B cell (primary cell): ENCODE measurements around the gene FLVCR1. TPM values are rescaled to one million over a fixed set of nuclear protein-coding genes. Genes with fewer than 3 reads are reported as not detected.

Source experiments
- ATAC-seq: fragments of 200-7000 bp; cut with Tn5 transposase; one replicate; pipeline ENCODE4 v1.10.0; 2021; ENCODE audit warnings: low read depth, mild to moderate bottlenecking, moderate number of reproducible peaks, moderate library complexity
- CTCF ChIA-PET: fragments of 350-600 bp; sonication (Branson Sonifier 250); formaldehyde crosslinking; loops from one replicate; lab custom pipeline; 2021; ENCODE audit warnings: antibody characterized with exemption, inconsistent platforms; lab: Charles Lee
- POLR2A ChIA-PET: fragments of 350-600 bp; sonication (Branson Sonifier 250); formaldehyde crosslinking; loops from one replicate; lab custom pipeline; 2021; ENCODE audit warnings: antibody characterized with exemption; lab: Charles Lee
- DNase-seq: peaks from one replicate; pipeline ENCODE4 v3.0.0; 2013
- H2AFZ ChIP-seq: 2 replicates; pipeline ENCODE4 v1.6.1; 2012; ENCODE audit warnings: mild to moderate bottlenecking, low read depth, low read length; ENCODE audit not compliant: insufficient read depth, poor library complexity, severe bottlenecking
- H3K27ac ChIP-seq, 2 donors: 1 replicate in 1 of 2; 2 replicates in 1 of 2; pipeline ENCODE4 v1.5.1; 2012 to 2013; ENCODE audit warnings: low read length in 2 of 2, mild to moderate bottlenecking in 2 of 2, moderate library complexity in 1 of 2
- H3K27me3 ChIP-seq, 4 experiments: fragments of 200-600 bp in 1 of 4; sonication (generic) in 1 of 4; replicated peaks in 1 of 4; 1 replicate in 2 of 4; 2 replicates in 2 of 4; pipeline versions ENCODE4 v1.6.1 to v1.7.0; 2013 to 2016; ENCODE audit warnings: low read length in 3 of 4, mild to moderate bottlenecking in 2 of 4, mixed read lengths in 1 of 4, moderate library complexity in 1 of 4; ENCODE audit not compliant: insufficient read depth in 4 of 4, control insufficient read depth in 3 of 4; ENCODE audit errors: control extremely low read depth in 1 of 4
- H3K36me3 ChIP-seq, 2 experiments: replicated peaks in 1 of 2; 1 replicate in 1 of 2; 2 replicates in 1 of 2; pipeline versions ENCODE4 v1.6.1 to v1.7.1; 2013; ENCODE audit warnings: low read length in 1 of 2; ENCODE audit not compliant: insufficient read depth in 2 of 2, control insufficient read depth in 1 of 2; ENCODE audit errors: control extremely low read depth in 1 of 2, extremely low read depth in 1 of 2
- H3K4me1 ChIP-seq, 2 donors: fragments of 200-600 bp in 1 of 2; sonication (generic) in 1 of 2; 1 replicate in 1 of 2; 2 replicates in 1 of 2; pipeline versions ENCODE4 v1.5.1 to v1.6.1; 2013 to 2017; ENCODE audit warnings: low read length in 2 of 2; ENCODE audit not compliant: control insufficient read depth in 2 of 2, insufficient read depth in 2 of 2
- H3K4me2 ChIP-seq: replicated peaks from 2 replicates; pipeline ENCODE3; 2012; ENCODE audit warnings: mild to moderate bottlenecking, low read depth, low read length; ENCODE audit not compliant: poor library complexity, severe bottlenecking
- H3K4me3 ChIP-seq, 5 experiments: fragments of 200-600 bp in 1 of 5; sonication (generic) in 1 of 5; 1 replicate in 3 of 5; 2 replicates in 2 of 5; pipeline versions ENCODE4 v1.5.1 to v1.7.0; 2011 to 2016; ENCODE audit warnings: low read length in 4 of 5, mild to moderate bottlenecking in 4 of 5, low read depth in 2 of 5, control low read depth in 1 of 5, moderate library complexity in 1 of 5; ENCODE audit not compliant: insufficient read depth in 1 of 5; ENCODE audit errors: control extremely low read depth in 1 of 5, extremely low read depth in 1 of 5
- H3K79me2 ChIP-seq: fragments of 200-600 bp; sonication (generic); one replicate; pipeline ENCODE4 v1.6.0; 2016; ENCODE audit warnings: low read length; ENCODE audit not compliant: control insufficient read depth, insufficient read depth
- H3K9ac ChIP-seq: fragments of 200-600 bp; sonication (generic); 2 replicates; pipeline ENCODE4 v1.6.1; 2017; ENCODE audit warnings: mild to moderate bottlenecking, low read length, moderate library complexity
- H3K9me3 ChIP-seq, 3 donors: one replicate each; pipeline versions ENCODE4 v1.6.1 to v1.7.1; 2013; ENCODE audit warnings: low read length in 2 of 3; ENCODE audit not compliant: control insufficient read depth in 2 of 3, insufficient read depth in 1 of 3; ENCODE audit errors: control extremely low read depth in 1 of 3
- H4K20me1 ChIP-seq: 2 replicates; pipeline ENCODE4 v1.6.0; 2012; ENCODE audit warnings: mild to moderate bottlenecking, low read length; ENCODE audit not compliant: insufficient read depth, control insufficient read depth, poor library complexity, severe bottlenecking
- H3K27ac Mint-ChIP-seq: one replicate; pipeline ENCODE4 v1.8.0; 2021; ENCODE audit warnings: mixed read lengths
- H3K27me3 Mint-ChIP-seq: one replicate; pipeline ENCODE4 v1.8.0; 2021; ENCODE audit warnings: mixed read lengths
- H3K4me1 Mint-ChIP-seq: one replicate; pipeline ENCODE4 v1.8.0; 2021; ENCODE audit warnings: mixed read lengths
- H3K4me3 Mint-ChIP-seq: one replicate; pipeline ENCODE4 v1.8.0; 2021; ENCODE audit warnings: mixed read lengths
- H3K9me3 Mint-ChIP-seq: one replicate; pipeline ENCODE4 v1.8.0; 2022; ENCODE audit warnings: mixed read lengths; ENCODE audit not compliant: insufficient read depth
- EZH2 ChIP-seq: IDR thresholded peaks from 2 replicates; pipeline ENCODE4 v1.6.1; 2012; ENCODE audit warnings: borderline replicate concordance, low read depth, mild to moderate bottlenecking, moderate library complexity, low read length; ENCODE audit not compliant: insufficient read depth, poor library complexity, severe bottlenecking
- WGBS: methylation state at CpG from one replicate; pipeline ENCODE4 v1.1.5; 2013; ENCODE audit warnings: missing lambda C conversion rate; ENCODE audit not compliant: insufficient coverage; 5-methylcytosine and 5-hydroxymethylcytosine counted together
- intact Hi-C: fragments of 100-400 bp; cut with micrococcal nuclease; formaldehyde crosslinking; loops from one replicate; pipeline ENCODE4 v1.10.0; 2022
- polyA plus RNA-seq: library from polyadenylated mRNA; depleted of rRNA; stranded (reverse); fragments of >200 nt; gene quantifications from 2 replicates; pipeline ENCODE4 v1.2.3, GENCODE V29; 2012
- total RNA-seq, 2 donors: library from RNA; stranded (reverse); fragments of 120-200 nt in 1 of 2; gene quantifications; 1 replicate in 1 of 2; 2 replicates in 1 of 2; pipeline versions ENCODE4 v1.2.3 to v1.2.4, GENCODE V29; 2013 to 2022
- TF ChIP-seq, protein P1 (sequence below): fragments of 200-600 bp; IDR thresholded peaks from one replicate; pipeline ENCODE4 v1.8.0; 2022; ENCODE audit warnings: antibody characterized with exemption, mild to moderate bottlenecking

FLVCR1 gene
- total and polyA plus RNA-seq, 2 donors (not counting 1 experiment from before 2014, with no cell fraction given): 3.9 to 19.2 TPM

GRCh38 chr1:212853658-212854057, 4.4 kb upstream of the FLVCR1 start:
- Histone ChIP-seq H3K27me3 (no peaks in the 10 kb centered on the region), H3K79me2 (peaks cover 32% of the 10 kb centered on the region), H3K27ac (no peak overlapping the region), H3K36me3 (no peaks in the 10 kb centered on the region), H3K4me1 (peaks cover 5 to 12% of the 10 kb centered on the region in 2 donors), H3K4me3 (no peak overlapping the region), H2AFZ (no peak overlapping the region), H3K4me2 (no peak overlapping the region), H3K9ac (no peak overlapping the region), H3K9me3 (no peaks in the 10 kb centered on the region), H4K20me1 (no peaks in the 10 kb centered on the region)
- intact Hi-C loops: no loop called here
- H3K4me3 Mint-ChIP-seq: no peak overlapping the region
- DNase-seq (no peak), ATAC-seq (no peak)
- WGBS: 100% methylated on average over 1 of the region's 5 CpGs
- TF ChIP-seq, protein P1, sequence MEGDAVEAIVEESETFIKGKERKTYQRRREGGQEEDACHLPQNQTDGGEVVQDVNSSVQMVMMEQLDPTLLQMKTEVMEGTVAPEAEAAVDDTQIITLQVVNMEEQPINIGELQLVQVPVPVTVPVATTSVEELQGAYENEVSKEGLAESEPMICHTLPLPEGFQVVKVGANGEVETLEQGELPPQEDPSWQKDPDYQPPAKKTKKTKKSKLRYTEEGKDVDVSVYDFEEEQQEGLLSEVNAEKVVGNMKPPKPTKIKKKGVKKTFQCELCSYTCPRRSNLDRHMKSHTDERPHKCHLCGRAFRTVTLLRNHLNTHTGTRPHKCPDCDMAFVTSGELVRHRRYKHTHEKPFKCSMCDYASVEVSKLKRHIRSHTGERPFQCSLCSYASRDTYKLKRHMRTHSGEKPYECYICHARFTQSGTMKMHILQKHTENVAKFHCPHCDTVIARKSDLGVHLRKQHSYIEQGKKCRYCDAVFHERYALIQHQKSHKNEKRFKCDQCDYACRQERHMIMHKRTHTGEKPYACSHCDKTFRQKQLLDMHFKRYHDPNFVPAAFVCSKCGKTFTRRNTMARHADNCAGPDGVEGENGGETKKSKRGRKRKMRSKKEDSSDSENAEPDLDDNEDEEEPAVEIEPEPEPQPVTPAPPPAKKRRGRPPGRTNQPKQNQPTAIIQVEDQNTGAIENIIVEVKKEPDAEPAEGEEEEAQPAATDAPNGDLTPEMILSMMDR: no peak
- no peak for TF ChIP-seq EZH2
- ChIA-PET POLR2A (no interaction called here), CTCF (no interaction called here)
- peaks cover 15% of the 10 kb centered on the region for H3K4me1 Mint-ChIP-seq
- no peaks in the 10 kb centered on the region for H3K9me3 Mint-ChIP-seq
- no peak overlapping the region for H3K27ac Mint-ChIP-seq
- no peaks in the 10 kb centered on the region for H3K27me3 Mint-ChIP-seq

- H3K4me2 ChIP-seq: peak overlapping the region; percentile 94
- DNase-seq: no peak
- Mint-ChIP-seq H3K4me3 (peak overlapping the region; percentile 60), H3K27ac (no peak overlapping the region), H3K4me1 (peaks cover 21% of the 10 kb centered on the region), H3K9me3 (no peaks in the 10 kb centered on the region), H3K27me3 (no peaks in the 10 kb centered on the region)
- TF ChIP-seq, protein P1: no peak
- TF ChIP-seq EZH2: no peak
- peaks cover 25 to 32% of the 10 kb centered on the region in 2 donors for H3K4me1 ChIP-seq
- H3K79me2 ChIP-seq: peaks cover 41% of the 10 kb centered on the region
- no peak for ATAC-seq
- H4K20me1 ChIP-seq: no peaks in the 10 kb centered on the region
- peak overlapping the region in 1 of 5 experiments; percentile 96 for H3K4me3 ChIP-seq
- intact Hi-C loops: loop anchor here (5.0 kb wide), 2 partner anchors 444 to 1426 kb away; partner anchors contain the start of genes PACC1 and SMYD2
- H3K27ac ChIP-seq: no peak overlapping the region
- WGBS: 96% methylated on average over 14 of the region's 16 CpGs
- no peaks in the 10 kb centered on the region for H3K36me3 ChIP-seq
- CTCF ChIA-PET: interaction anchor here (0.6 to 0.7 kb wide), 2 partner anchors 59 to 1348 kb away, joined by 3 to 4 read pairs; no protein-coding TSS in a partner anchor
- H3K27me3 ChIP-seq: no peaks in the 10 kb centered on the region
- H2AFZ ChIP-seq: peak overlapping the region; percentile 99
- H3K9me3 ChIP-seq: no peaks in the 10 kb centered on the region
- peak overlapping the region; percentile 96 for H3K9ac ChIP-seq
- POLR2A ChIA-PET: interaction anchor here (0.7 to 2.1 kb wide), 2 partner anchors 62 to 164 kb away, joined by 3 to 14 read pairs; no protein-coding TSS in a partner anchor
These were observed 1.3 kb upstream of the FLVCR1 start for GRCh38 chr1:212856755-212857154.
